Gastrocnemius medialis (tissue), 4 donors: ENCODE measurements around the gene LRSAM1. TPM values are rescaled to one million over a fixed set of nuclear protein-coding genes. Genes with fewer than 3 reads are reported as not detected.

Experiments used
- ATAC-seq, 2 donors: fragments of 150-250 bp; one replicate each; pipeline ENCODE4 v1.9.1; 2016
- DNase-seq, 2 donors: peaks; one replicate each; pipeline ENCODE4 v3.0.0-alpha.2; 2019
- H3K27ac ChIP-seq, 4 donors: fragments of 200-600 bp; sonication (generic); 1 replicate in 1 of 4; 2 replicates in 3 of 4; pipeline ENCODE4 v1.5.1; 2016 to 2018; ENCODE audit warnings: mild to moderate bottlenecking in 2 of 4, moderate library complexity in 1 of 4
- H3K27me3 ChIP-seq, 3 donors: fragments of 200-600 bp; sonication (generic) in 2 of 3; 1 replicate in 1 of 3; 2 replicates in 2 of 3; pipeline versions ENCODE4 v1.5.1 to v1.6.0; 2016 to 2019; ENCODE audit warnings: mild to moderate bottlenecking in 1 of 3, moderate library complexity in 1 of 3
- H3K36me3 ChIP-seq, 2 donors: fragments of 200-600 bp; sonication (generic) in 1 of 2; one replicate each; pipeline ENCODE4 v1.5.1; 2017 to 2018
- H3K4me1 ChIP-seq, 2 donors: fragments of 200-600 bp; sonication (generic) in 1 of 2; one replicate each; pipeline ENCODE4 v1.5.1; 2016 to 2017; ENCODE audit warnings: mild to moderate bottlenecking in 2 of 2
- H3K4me3 ChIP-seq, 4 donors: fragments of 200-600 bp; sonication (generic) in 3 of 4; 1 replicate in 1 of 4; 2 replicates in 3 of 4; pipeline ENCODE4 v1.5.1; 2016 to 2019; ENCODE audit warnings: mild to moderate bottlenecking in 2 of 4
- H3K9me3 ChIP-seq, 3 donors: fragments of 200-600 bp; sonication (generic) in 2 of 3; 1 replicate in 1 of 3; 2 replicates in 2 of 3; pipeline ENCODE4 v1.5.1; 2016 to 2019
- CTCF ChIP-seq, 5 experiments: fragments of 450-650 bp in 3 of 5; fragments of 200-600 bp in 2 of 5; sonication (generic) in 2 of 5; IDR thresholded peaks in 4 of 5; conservative IDR thresholded peaks in 1 of 5; 1 replicate in 4 of 5; 2 replicates in 1 of 5; pipeline ENCODE4 v1.5.1; 2016 to 2019; ENCODE audit warnings: antibody characterized with exemption in 5 of 5, mild to moderate bottlenecking in 3 of 5, moderate library complexity in 3 of 5
- POLR2A ChIP-seq, 2 donors: fragments of 450-650 bp; IDR thresholded peaks; one replicate each; pipeline ENCODE4 v1.6.1; 2017; ENCODE audit warnings: antibody characterized with exemption in 2 of 2, mild to moderate bottlenecking in 2 of 2, moderate library complexity in 2 of 2
- in situ Hi-C, 4 donors: fragments of 200-750 bp; cut with MboI; loops; one replicate each; pipeline versions ENCODE4 v1.15.0 to v1.8.0; 2017; ENCODE audit warnings: low sequenced_read_pairs in 4 of 4
- intact Hi-C: fragments of 100-400 bp; cut with DNase I; formaldehyde crosslinking; loops from one replicate; pipeline ENCODE4 v1.15.1; 2023; ENCODE audit warnings: low total_unique reads
- total RNA-seq, 4 donors: library from RNA; depleted of rRNA; stranded (reverse); fragments of >200 nt; gene quantifications; one replicate each; pipeline versions ENCODE4 v1.1.0 to v1.2.3, GENCODE V29; 2016

LRSAM1 gene
- total RNA-seq, 4 donors from 2014 or later, result 10.2 to 17.3 (median 16.1) TPM

- H3K36me3 ChIP-seq, result peaks cover 0 to 17% of the 10 kb centered on the region in 2 donors
- H3K4me3 ChIP-seq, result no peak overlapping the region
- ATAC-seq (no peak), DNase-seq (no peak)
- H3K9me3 ChIP-seq, result no peaks in the 10 kb centered on the region
- no peaks in the 10 kb centered on the region for H3K27me3 ChIP-seq
- intact Hi-C loops (loop anchor here (1.0 to 10.0 kb wide), 3 partner anchors 81 to 420 kb away; no protein-coding TSS in a partner anchor), in situ Hi-C loops (loop anchor here in 3 of 4 donors (5.0 to 10.0 kb wide), 2 partner anchors 82 to 230 kb away; partner anchors contain the start of gene TOR2A (in 1 of the 3))
- TF ChIP-seq POLR2A (IDR thresholded peaks at IDR 0.05) (no peak), CTCF (IDR thresholded peaks at IDR 0.05 in 4 of 5, conservative IDR thresholded peaks at IDR 0.05 in 1 of 5) (no peak)
- H3K4me1 ChIP-seq, result no peaks in the 10 kb centered on the region
- H3K27ac ChIP-seq, result no peak overlapping the region
These were observed 53.6 kb downstream of the LRSAM1 start for GRCh38 chr9:127504887-127505251.

GRCh38 chr9:127505396-127506116 is 54.2 kb downstream of the LRSAM1 start:
- Histone ChIP-seq H3K36me3 (peaks cover 0 to 17% of the 10 kb centered on the region in 2 donors), H3K27ac (no peak overlapping the region), H3K4me1 (no peaks in the 10 kb centered on the region), H3K9me3 (no peaks in the 10 kb centered on the region), H3K27me3 (no peaks in the 10 kb centered on the region), H3K4me3 (no peak overlapping the region)
- ATAC-seq, result no peak
- intact Hi-C loops, result loop anchor here (10.0 kb wide), 1 partner anchor 419 kb away; no protein-coding TSS in a partner anchor
- TF ChIP-seq CTCF (IDR thresholded peaks at IDR 0.05 in 4 of 5, conservative IDR thresholded peaks at IDR 0.05 in 1 of 5), result peak in 3 of 5 experiments; percentile 25 to 36 (median 26)
- TF ChIP-seq POLR2A (IDR thresholded peaks at IDR 0.05), result no peak
- in situ Hi-C loops, result loop anchor here in 1 of 4 donors (10.0 kb wide), 1 partner anchor 229 kb away; the partner anchor contains the start of gene TOR2A
- DNase-seq, result no peak

- ATAC-seq, result no peak
These were observed 55.0 kb downstream of the LRSAM1 start for GRCh38 chr9:127506117-127506813.

More at GRCh38 chr9:127506117-127506813, 55.0 kb downstream of the LRSAM1 start:
- Histone ChIP-seq H3K27ac (no peak overlapping the region), H3K4me3 (no peak overlapping the region), H3K4me1 (no peaks in the 10 kb centered on the region), H3K9me3 (no peaks in the 10 kb centered on the region), H3K27me3 (no peaks in the 10 kb centered on the region), H3K36me3 (peaks cover 0 to 15% of the 10 kb centered on the region in 2 donors)
- DNase-seq, result no peak
- no peak for TF ChIP-seq CTCF (IDR thresholded peaks at IDR 0.05 in 4 of 5, conservative IDR thresholded peaks at IDR 0.05 in 1 of 5)
- TF ChIP-seq POLR2A (IDR thresholded peaks at IDR 0.05), result no peak
- intact Hi-C loops, result loop anchor here (10.0 kb wide), 1 partner anchor 419 kb away; no protein-coding TSS in a partner anchor
- in situ Hi-C loops, result loop anchor here in 1 of 4 donors (10.0 kb wide), 1 partner anchor 229 kb away; the partner anchor contains the start of gene TOR2A
